ENCODE results near the gene CEMIP2.
"Not testable (repeated sequence)": the region's sequence is repeated elsewhere in the genome, so short reads cannot be mapped to it uniquely, and the experiment has no call there.

Gene CEMIP2

GRCh38 chr9:71680189-71680980 lies 87.9 kb downstream of the CEMIP2 start:
- no peak for DNase-seq

GRCh38 chr9:71678999-71679398 lies 89.3 kb downstream of the CEMIP2 start:
- no peak for DNase-seq

- DNase-seq: no peak
Observed at GRCh38 chr9:71677209-71677608, 91.1 kb downstream of the CEMIP2 start.

DNA sequence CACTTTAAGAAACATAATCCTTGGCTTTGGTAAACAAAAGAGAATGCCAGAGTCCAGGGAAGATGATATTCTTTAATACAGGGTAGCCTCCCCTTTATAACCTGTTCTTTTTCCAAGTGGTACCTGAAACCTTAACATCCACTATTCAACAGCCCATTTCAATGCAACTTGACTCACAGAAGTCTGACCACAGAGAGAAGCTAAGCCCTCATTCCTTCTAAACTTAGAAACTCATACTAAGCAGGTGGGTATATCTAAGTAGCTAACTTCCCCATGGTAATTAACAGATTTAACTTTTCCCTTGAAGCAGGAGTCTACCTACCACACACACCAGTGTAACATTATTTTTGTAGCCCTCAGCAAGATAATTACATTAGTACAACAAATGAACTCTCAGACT lies 91.9 kb downstream of the CEMIP2 start:
- no peak for DNase-seq

DNA sequence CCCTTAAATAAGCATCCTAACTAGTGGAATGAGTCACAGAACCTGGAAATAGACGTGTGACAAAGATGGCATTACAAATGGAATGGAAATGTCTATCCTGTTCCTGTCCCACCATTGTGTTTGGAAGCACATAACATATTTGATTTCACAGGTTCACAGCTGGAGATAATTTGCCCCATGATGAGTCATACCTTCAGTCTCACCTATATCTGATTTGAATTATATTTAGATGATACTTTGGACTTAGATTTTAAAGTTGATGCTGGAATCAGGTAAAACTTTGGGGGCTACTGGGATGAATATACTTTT lies 92.5 kb downstream of the CEMIP2 start:
- DNase-seq: no peak

DNA sequence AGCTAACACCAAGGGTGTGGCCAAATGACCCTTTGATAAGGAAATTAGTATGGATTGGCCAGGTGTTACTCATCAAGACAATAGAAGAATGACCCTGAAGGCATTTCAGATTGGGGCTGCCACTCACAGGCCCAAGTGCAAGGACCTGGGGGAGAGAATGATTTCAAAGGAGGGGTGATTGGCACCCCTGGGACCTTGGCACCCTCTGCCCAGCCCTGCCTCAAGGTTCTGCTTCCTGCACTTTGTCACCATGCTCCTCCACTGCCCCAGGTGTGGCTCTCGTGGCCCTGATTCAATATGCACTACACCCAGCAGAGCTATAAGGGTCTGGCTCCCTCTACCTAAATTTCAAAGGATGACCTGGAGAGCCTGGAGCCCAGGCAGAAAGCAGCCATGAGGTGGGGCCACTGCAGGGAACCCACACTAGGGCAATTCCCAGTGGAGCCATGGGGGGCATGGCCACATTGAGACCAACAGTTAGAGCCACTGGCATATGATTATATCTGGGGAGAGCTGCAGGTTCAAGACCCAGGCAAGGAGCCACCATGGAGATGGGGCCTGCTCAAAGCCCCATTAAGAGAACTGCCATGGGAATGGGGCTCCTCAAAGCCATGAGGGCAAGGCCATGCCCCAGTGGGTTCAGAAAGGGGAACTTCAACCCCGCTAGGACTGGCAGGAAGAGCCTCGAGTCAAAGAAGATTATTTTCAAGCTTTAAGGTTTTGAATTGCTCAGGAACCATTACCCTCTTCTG lies 93.0 kb downstream of the CEMIP2 start:
- DNase-seq: no peak

DNA sequence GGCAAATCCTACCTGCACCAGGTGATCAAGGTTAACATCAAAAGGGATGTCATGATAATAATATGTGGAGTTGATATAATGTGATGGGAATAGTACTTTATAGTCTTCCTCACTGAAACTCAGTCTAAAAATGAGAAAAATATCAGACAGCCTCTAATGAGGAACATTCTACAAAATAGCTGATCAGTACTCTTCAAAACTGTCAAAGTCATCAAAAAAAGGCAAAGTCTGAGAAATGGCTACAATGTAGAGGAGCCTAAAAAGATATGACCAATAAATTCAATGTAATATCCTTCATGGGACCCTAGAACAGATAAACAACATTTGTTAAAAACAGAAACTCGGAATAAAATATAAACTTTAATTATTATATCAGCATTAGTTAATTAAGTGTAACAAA lies 95.7 kb downstream of the CEMIP2 start:
- DNase-seq: no peak

GRCh38 chr9:71671289-71671688 lies 97.0 kb downstream of the CEMIP2 start:
- DNase-seq: no peak

- DNase-seq: no peak
Observed at GRCh38 chr9:71670121-71670520, 98.2 kb downstream of the CEMIP2 start.

- no peak for DNase-seq
Observed at GRCh38 chr9:71669284-71669995, 98.9 kb downstream of the CEMIP2 start.

- DNase-seq: no peak
Observed at GRCh38 chr9:71668717-71669116, 99.6 kb downstream of the CEMIP2 start.

DNA sequence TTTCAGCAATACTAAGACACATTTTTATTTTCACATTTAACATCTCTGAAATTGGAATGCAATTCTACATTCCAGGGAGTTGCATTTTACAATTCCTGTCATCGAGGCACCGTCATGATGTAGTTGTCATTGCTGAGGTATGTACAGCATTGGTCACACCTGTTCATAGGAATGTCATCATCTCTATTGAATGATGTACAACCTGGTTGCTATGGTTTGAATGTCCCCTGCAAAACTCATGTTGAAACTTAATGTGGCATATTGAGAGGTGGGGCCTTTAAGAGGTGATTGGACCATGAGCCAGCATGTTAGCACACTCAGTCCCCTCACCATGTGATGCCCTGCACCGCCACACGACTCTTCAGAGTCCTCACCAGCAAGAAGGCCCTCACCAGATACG lies 103.1 kb downstream of the CEMIP2 start:
- DNase-seq: no peak

DNA sequence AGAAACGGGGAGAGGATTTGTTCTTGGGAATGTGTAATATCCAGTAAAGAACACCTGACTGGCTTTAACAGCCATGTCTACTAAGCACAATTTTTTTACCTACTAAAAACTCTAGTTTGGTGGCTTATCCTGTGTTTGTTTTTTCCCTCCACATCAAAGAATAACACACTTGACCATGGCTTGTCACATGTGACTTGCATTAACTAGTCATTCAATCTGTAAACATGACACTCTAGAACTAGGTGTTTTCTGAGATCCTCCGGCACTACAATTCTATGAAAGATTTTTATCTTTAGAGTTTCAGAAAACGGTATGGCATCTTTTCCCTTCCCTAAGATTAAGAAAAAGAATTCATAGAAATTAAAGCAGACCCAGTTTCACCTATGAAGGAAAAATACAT lies 103.7 kb downstream of the CEMIP2 start:
- no peak for DNase-seq

DNA sequence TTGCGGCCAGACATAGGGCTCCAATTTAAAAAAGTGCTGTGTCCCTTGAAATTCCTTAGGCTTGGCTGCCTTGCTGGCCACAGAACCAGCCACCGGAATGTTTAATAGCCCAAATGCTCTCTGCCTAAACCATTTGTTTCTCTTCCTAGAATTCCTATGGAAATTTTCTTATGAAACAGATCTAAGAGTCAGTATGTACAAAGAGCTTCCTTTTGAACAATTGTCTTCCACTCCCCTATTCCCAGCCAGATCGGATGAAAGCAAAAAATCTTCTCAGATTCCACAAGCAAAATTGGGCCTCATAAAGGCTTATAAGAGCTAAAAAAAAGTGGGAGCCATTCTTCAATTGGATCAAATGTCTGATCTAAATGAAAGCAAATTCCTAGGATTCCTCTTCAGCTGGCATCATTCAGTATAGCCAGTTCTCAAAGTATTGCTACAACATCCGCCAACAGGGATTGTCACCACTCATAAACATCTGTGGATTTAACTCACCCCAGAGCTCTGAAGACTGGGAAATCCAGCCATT lies 104.3 kb downstream of the CEMIP2 start:
- DNase-seq: no peak

DNA sequence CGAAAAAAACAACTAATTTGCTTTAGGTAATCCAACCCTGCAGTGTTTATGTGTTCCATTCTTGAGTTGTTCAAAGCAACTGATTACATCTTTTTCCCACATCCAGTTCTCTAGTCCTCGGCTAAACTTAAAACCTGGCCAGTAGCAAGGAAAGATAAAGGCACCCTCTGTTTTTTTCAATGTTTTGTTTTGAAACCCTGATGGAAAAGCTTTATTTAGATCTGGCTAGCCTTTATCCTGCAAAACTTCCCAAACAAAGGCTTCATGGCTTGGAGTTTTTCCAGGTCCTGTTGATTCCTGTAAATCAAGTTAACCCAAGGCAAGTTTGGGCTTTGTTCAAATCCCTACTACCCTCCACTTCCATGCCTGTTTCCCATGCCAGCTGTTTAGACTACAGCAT lies 105.1 kb downstream of the CEMIP2 start:
- DNase-seq: no peak

DNA sequence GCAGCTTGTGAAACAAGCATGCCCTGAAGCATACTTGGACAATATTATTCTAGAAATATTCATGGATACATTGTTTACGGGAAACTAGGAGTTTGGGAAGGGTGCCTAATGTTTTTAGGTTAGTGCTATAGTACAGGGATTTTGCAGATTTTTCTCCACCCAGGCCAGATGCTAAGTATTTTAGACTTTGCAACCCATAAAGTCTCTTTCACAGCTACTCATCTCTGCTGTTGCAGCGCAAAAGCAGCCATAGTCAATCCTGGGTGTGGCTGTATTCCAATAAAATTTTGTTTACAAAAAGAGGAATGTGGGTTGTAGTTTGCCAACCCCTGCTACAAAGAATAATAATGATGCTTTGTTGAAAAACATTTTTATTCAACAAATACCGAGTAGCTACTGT lies 106.2 kb downstream of the CEMIP2 start:
- DNase-seq: no peak

- not testable (repeated sequence) for DNase-seq
Observed at GRCh38 chr9:71657276-71657675, 111.0 kb downstream of the CEMIP2 start.

DNA sequence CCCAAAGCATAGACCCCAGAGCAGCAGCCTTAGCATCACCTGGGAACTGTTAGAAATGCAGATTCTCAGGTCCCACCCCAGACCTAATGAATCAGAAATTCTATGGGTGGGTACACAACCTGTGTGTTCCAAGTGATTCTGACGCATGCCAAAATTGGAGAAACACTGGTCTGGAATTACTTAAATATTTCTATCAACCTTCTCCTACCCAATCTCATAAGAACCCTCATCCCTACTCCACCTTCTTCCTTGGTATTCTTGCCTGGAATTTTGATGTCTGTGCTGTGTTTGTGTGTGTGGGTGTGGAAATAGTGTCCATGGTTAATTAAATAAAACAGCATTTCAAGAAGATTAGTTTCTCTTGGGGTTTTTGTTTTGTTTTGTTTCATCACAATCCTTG lies 111.8 kb downstream of the CEMIP2 start:
- no peak for DNase-seq

DNA sequence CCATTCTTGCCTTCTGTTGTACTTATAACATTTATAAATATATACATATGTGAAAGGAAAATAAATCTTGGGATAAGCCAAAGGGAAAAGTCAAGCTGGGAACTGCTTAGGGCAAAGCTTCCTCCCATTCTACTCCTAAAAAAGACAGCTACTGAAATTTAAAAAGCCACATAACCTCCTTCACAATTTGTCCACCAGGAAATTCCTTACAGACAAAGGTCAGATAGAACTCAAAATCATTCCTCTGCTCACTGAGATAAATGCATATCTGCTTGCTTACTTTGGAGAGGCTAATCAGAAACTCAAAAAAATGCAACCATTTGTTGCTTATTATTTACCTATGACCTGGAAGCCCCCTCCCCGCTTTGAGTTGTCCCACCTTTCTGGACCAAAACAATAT lies 112.5 kb downstream of the CEMIP2 start:
- DNase-seq: no peak

GRCh38 chr9:71655141-71655540 lies 113.2 kb downstream of the CEMIP2 start:
- DNase-seq: no peak

DNA sequence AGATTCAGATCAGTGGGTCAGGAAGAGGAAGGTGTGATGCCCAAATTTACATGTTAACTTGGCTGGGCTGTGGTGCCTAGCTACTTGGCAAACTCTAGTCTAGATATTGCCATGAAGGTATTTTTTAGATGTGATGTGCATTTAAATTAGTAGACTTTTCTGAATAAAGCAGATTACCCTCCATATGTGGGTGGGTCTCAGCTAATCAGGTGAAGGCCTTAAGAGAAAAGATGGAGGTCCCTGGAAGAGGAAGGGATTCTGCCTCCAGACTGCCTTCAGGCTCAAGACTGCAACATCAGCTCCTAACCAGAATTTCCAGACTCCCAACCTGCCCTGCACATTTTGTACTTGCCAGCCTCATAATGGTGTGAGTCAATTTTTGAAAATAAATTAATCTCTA lies 115.8 kb downstream of the CEMIP2 start:
- no peak for DNase-seq

GRCh38 chr9:71648453-71648852 lies 119.9 kb downstream of the CEMIP2 start:
- no peak for DNase-seq
